Activated CD8-positive, alpha-beta T cell treated with anti-CD3 and anti-CD28 coated beads for 36 hours (primary cell): ENCODE data around the gene TMEM144. TPM values are rescaled to one million over a fixed set of nuclear protein-coding genes. Genes with fewer than 3 reads are reported as not detected.

Experiments
- ATAC-seq: fragments of 200-7000 bp; cut with Tn5 transposase; one replicate; pipeline ENCODE4 v1.10.0; 2021; ENCODE audit warnings: mild to moderate bottlenecking, moderate library complexity
- CTCF ChIA-PET: fragments of 350-600 bp; sonication (Branson Sonifier 250); formaldehyde crosslinking; loops from one replicate; lab custom pipeline; 2021; ENCODE audit warnings: antibody characterized with exemption; lab: Charles Lee
- POLR2A ChIA-PET: fragments of 350-600 bp; sonication (Branson Sonifier 250); formaldehyde crosslinking; loops from one replicate; lab custom pipeline; 2021; ENCODE audit warnings: antibody characterized with exemption; lab: Charles Lee
- DNase-seq: peaks from one replicate; pipeline ENCODE4 v3.0.0-alpha.2; 2020
- H3K27ac Mint-ChIP-seq: one replicate; pipeline ENCODE4 v1.8.0; 2021; ENCODE audit warnings: mild to moderate bottlenecking, mixed read lengths
- H3K27me3 Mint-ChIP-seq: one replicate; pipeline ENCODE4 v1.8.0; 2021; ENCODE audit warnings: mixed read lengths
- H3K36me3 Mint-ChIP-seq: one replicate; pipeline ENCODE4 v1.8.0; 2021; ENCODE audit warnings: low read depth, mixed read lengths
- H3K4me1 Mint-ChIP-seq: one replicate; pipeline ENCODE4 v1.8.0; 2021; ENCODE audit warnings: low read depth, mixed read lengths
- H3K4me3 Mint-ChIP-seq: one replicate; pipeline ENCODE4 v1.8.0; 2021; ENCODE audit warnings: mild to moderate bottlenecking, moderate library complexity, mixed read lengths
- H3K9me3 Mint-ChIP-seq: one replicate; pipeline ENCODE4 v1.8.0; 2021; ENCODE audit warnings: mixed read lengths
- intact Hi-C: fragments of 100-400 bp; cut with micrococcal nuclease; formaldehyde crosslinking; loops from one replicate; pipeline ENCODE4 v1.10.0; 2022
- total RNA-seq, 2 experiments: library from RNA; stranded (reverse); gene quantifications; one replicate each; pipeline ENCODE4 v1.2.3, GENCODE V29; 2021
- TF ChIP-seq, protein P1 (sequence below): fragments of 200-600 bp; IDR thresholded peaks from one replicate; pipeline ENCODE4 v1.8.0; 2022; ENCODE audit warnings: antibody characterized with exemption, mild to moderate bottlenecking

The TMEM144 gene
- under 1 TPM in 1 of 2 experiments, not detected in 1; 0.09 TPM for total RNA-seq

- TF ChIP-seq, protein P1, sequence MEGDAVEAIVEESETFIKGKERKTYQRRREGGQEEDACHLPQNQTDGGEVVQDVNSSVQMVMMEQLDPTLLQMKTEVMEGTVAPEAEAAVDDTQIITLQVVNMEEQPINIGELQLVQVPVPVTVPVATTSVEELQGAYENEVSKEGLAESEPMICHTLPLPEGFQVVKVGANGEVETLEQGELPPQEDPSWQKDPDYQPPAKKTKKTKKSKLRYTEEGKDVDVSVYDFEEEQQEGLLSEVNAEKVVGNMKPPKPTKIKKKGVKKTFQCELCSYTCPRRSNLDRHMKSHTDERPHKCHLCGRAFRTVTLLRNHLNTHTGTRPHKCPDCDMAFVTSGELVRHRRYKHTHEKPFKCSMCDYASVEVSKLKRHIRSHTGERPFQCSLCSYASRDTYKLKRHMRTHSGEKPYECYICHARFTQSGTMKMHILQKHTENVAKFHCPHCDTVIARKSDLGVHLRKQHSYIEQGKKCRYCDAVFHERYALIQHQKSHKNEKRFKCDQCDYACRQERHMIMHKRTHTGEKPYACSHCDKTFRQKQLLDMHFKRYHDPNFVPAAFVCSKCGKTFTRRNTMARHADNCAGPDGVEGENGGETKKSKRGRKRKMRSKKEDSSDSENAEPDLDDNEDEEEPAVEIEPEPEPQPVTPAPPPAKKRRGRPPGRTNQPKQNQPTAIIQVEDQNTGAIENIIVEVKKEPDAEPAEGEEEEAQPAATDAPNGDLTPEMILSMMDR, result no peak
- ChIA-PET POLR2A (no interaction called here), CTCF (no interaction called here)
- DNase-seq (peak; percentile 77), ATAC-seq (peak; percentile 98)
- H3K36me3 Mint-ChIP-seq, result no peaks in the 10 kb centered on the region
- H3K9me3 Mint-ChIP-seq, result no peaks in the 10 kb centered on the region
- H3K27me3 Mint-ChIP-seq, result peaks cover 30% of the 10 kb centered on the region
- no peak within 1 kb of the TSS for H3K27ac Mint-ChIP-seq
- H3K4me1 Mint-ChIP-seq, result peaks cover 16% of the 10 kb centered on the region
- H3K4me3 Mint-ChIP-seq, result peak within 1 kb of the TSS; percentile 66
- intact Hi-C loops, result no loop called here
Measured at GRCh38 chr4:158209825-158210807, at the start of gene TMEM144. TMEM144 (plus strand) TSS chr4:158210486; CDS start chr4:158212668, 2,182 bp downstream.

DNA sequence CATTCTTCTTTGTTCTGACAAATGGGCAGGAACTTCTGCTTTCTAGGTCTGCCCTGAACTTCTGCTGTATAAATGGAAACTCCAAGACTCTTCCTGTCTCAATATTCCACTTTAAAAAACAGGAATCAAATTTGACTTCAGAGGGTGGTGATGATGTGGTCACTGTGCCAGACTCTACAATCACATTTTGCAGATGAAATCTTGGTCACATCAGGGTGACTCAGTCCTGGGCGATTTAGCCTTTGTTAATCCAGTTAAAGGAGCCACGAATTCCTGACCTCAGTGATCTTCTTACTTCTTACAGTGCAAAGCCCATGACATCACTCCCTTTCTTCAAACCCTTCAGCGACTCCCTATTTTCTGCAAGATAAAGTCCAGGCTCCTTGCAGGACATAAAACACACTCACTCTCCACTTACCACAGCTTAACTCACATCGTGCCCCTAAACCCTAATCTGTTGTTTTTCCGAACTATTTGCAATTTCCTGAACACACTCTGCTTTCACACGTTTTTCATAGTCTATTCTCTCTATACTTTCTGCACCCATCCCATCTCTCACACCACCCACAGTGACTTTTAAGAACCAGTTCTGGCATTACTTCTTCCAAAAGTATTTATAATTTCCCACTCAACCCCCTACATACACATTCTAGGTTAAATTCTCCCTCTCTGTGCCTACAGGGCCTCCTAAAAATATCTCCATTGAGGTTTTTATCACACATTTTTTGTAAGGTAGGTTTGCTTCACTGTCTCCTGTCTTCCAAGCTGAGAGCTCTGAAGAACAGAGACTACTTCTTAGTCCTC is 48.5 kb upstream of the TMEM144 start:
- intact Hi-C loops, result no loop called here
- H3K4me3 Mint-ChIP-seq, result no peak overlapping the region
- H3K27ac Mint-ChIP-seq, result no peak overlapping the region
- TF ChIP-seq, protein P1, result no peak
- peaks cover 13% of the 10 kb centered on the region for H3K27me3 Mint-ChIP-seq
- H3K9me3 Mint-ChIP-seq, result no peaks in the 10 kb centered on the region
- no peak for DNase-seq
- ChIA-PET POLR2A (no interaction called here), CTCF (interaction anchor here (1.9 kb wide), 1 partner anchor 10 kb away, joined by 6 read pairs; no protein-coding TSS in a partner anchor)
- no peak for ATAC-seq
- H3K4me1 Mint-ChIP-seq, result no peaks in the 10 kb centered on the region
- no peaks in the 10 kb centered on the region for H3K36me3 Mint-ChIP-seq

DNA sequence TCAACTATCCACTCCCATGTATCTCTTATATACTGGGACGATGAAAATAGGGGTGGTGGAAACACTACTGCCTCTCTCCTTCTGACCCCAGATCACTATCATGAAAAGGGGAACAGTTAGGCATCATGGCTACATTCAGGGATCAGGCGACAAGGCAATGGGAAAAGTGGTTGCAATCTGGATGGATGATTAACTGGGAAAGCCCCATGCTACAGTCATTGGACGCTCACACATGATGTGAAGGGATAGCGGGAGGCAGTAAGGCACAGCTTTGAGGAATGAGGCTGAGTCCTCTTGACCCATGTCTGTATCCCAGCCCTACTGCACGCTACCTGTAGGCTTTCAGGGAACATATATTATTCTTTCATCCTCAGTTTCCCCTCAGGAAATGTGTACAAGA is 47.7 kb upstream of the TMEM144 start:
- H3K4me1 Mint-ChIP-seq, result no peaks in the 10 kb centered on the region
- TF ChIP-seq, protein P1, result no peak
- DNase-seq, result no peak
- no peak for ATAC-seq
- H3K27ac Mint-ChIP-seq, result no peak overlapping the region
- H3K36me3 Mint-ChIP-seq, result no peaks in the 10 kb centered on the region
- no peak overlapping the region for H3K4me3 Mint-ChIP-seq
- ChIA-PET CTCF (interaction anchor here (1.9 kb wide), 1 partner anchor 10 kb away, joined by 6 read pairs; no protein-coding TSS in a partner anchor), POLR2A (no interaction called here)
- intact Hi-C loops, result no loop called here
- no peaks in the 10 kb centered on the region for H3K9me3 Mint-ChIP-seq
- H3K27me3 Mint-ChIP-seq, result peaks cover 13% of the 10 kb centered on the region

GRCh38 chr4:158163941-158164767 is 46.1 kb upstream of the TMEM144 start:
- DNase-seq (no peak), ATAC-seq (no peak)
- TF ChIP-seq, protein P1, result no peak
- POLR2A ChIA-PET, result no interaction called here
- no peaks in the 10 kb centered on the region for H3K36me3 Mint-ChIP-seq
- no peak overlapping the region for H3K27ac Mint-ChIP-seq
- no peaks in the 10 kb centered on the region for H3K9me3 Mint-ChIP-seq
- H3K4me1 Mint-ChIP-seq, result no peaks in the 10 kb centered on the region
- CTCF ChIA-PET, result interaction anchor here (0.6 kb wide), 1 partner anchor 23 kb away, joined by 3 read pairs; no protein-coding TSS in a partner anchor
- intact Hi-C loops, result no loop called here
- H3K4me3 Mint-ChIP-seq, result no peak overlapping the region
- peaks cover 17% of the 10 kb centered on the region for H3K27me3 Mint-ChIP-seq
